Measurements from ENCODE around the gene SLC41A2.

The SLC41A2 gene

DNA sequence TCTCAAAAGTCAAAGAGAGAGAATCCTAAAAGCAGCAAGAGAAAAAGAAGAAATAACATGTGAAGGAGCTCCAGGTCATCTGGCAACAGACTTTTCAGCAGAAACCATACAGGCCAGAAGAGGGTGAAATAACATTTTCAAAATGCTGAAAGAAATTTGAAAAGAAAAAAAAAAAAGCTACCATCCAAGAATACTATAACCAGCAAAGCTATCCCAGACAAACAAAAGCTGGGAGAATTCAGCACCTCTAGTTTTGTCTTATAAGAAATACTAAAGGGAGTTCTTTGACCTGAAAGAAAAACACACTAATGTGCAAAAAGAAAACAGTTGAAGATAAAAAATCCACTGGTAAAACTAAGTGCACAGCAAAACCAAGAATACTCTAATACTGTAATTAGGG, 36.8 kb downstream of the SLC41A2 start:
- no peak overlapping the region for H3K4me3 ChIP-seq (IDR thresholded peaks at IDR 0.05; ENCODE audit: insufficient read depth, low read depth, low read length)
- TF ChIP-seq, protein P1, sequence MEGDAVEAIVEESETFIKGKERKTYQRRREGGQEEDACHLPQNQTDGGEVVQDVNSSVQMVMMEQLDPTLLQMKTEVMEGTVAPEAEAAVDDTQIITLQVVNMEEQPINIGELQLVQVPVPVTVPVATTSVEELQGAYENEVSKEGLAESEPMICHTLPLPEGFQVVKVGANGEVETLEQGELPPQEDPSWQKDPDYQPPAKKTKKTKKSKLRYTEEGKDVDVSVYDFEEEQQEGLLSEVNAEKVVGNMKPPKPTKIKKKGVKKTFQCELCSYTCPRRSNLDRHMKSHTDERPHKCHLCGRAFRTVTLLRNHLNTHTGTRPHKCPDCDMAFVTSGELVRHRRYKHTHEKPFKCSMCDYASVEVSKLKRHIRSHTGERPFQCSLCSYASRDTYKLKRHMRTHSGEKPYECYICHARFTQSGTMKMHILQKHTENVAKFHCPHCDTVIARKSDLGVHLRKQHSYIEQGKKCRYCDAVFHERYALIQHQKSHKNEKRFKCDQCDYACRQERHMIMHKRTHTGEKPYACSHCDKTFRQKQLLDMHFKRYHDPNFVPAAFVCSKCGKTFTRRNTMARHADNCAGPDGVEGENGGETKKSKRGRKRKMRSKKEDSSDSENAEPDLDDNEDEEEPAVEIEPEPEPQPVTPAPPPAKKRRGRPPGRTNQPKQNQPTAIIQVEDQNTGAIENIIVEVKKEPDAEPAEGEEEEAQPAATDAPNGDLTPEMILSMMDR (conservative IDR thresholded peaks at IDR 0.05; ENCODE audit: low read depth, low read length): no peak
- no peak overlapping the region for H2AFZ ChIP-seq (ENCODE audit: low read depth)
- H3K36me3 ChIP-seq (ENCODE audit: insufficient read depth): no peaks in the 10 kb centered on the region
- H3K79me2 ChIP-seq (ENCODE audit: insufficient read depth, low read depth): no peaks in the 10 kb centered on the region
- no peaks in the 10 kb centered on the region for H4K20me1 ChIP-seq (ENCODE audit: insufficient read depth)
- H3K4me1 ChIP-seq (ENCODE audit: low read depth, poor library complexity, severe bottlenecking): no peaks in the 10 kb centered on the region
- no peak overlapping the region for H3K4me2 ChIP-seq
- H3K27me3 ChIP-seq (ENCODE audit: insufficient read depth, low read depth): no peaks in the 10 kb centered on the region
- H3K27ac ChIP-seq: no peak overlapping the region
- H3K9ac ChIP-seq: no peak overlapping the region

DNA sequence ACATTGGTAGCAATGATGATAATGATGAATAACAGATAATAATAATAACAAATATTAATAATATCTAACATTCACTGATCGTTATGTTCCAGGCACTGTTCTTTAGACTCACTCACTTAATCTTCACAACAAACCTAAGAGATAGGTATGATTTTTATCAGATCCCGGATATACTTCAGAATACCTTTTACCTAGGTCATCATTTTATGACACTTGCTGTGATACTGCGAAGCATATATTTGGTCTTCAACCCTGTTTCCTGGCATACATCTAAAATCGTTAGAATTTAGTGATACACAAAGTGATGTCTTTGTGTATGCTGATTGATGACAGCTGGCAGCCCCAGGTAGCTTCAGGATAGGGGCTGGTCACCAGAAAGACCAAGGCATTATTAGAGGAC, 46.1 kb downstream of the SLC41A2 start:
- no peak overlapping the region for H2AFZ ChIP-seq (ENCODE audit: low read depth)
- H3K4me1 ChIP-seq (ENCODE audit: low read depth, poor library complexity, severe bottlenecking): no peaks in the 10 kb centered on the region

DNA sequence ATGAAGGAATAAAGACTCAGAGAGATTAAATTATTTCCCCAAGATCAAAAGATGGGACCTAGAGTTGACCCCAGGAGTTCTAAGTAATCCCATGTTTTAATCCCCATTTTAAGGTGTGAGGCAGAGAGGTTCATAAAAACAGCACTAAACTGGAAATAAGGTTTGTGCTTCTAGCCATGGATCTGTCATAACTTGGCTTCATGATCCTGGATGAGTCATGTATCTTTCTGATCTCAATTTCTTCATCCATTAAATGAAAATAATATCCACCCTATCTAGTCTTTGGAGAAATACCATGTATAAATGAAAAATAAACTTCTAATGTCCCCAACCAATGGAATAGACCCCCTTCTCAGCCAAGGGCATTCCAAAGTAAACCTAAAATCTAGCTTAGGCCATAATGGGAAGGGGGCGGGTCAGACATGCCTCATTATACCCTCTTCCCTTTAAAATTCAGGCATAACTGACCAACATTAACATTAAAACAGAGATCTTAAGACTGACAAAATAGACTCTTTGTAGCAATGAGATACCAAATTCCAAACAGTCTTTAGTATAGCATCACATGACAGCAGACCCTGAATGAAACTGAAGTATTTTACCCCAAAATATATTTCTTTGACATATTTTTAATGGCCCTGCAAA, 47.8 kb downstream of the SLC41A2 start:
- no peak overlapping the region for H3K4me2 ChIP-seq
- H4K20me1 ChIP-seq (ENCODE audit: insufficient read depth): no peaks in the 10 kb centered on the region
- no peak overlapping the region for H3K4me3 ChIP-seq (IDR thresholded peaks at IDR 0.05; ENCODE audit: insufficient read depth, low read depth, low read length)
- TF ChIP-seq, protein P1 (conservative IDR thresholded peaks at IDR 0.05; ENCODE audit: low read depth, low read length): no peak
- no peaks in the 10 kb centered on the region for H3K27me3 ChIP-seq (ENCODE audit: insufficient read depth, low read depth)
- no peaks in the 10 kb centered on the region for H3K4me1 ChIP-seq (ENCODE audit: low read depth, poor library complexity, severe bottlenecking)
- no peak overlapping the region for H2AFZ ChIP-seq (ENCODE audit: low read depth)
- H3K36me3 ChIP-seq (ENCODE audit: insufficient read depth): no peaks in the 10 kb centered on the region
- H3K27ac ChIP-seq: no peak overlapping the region
- no peak overlapping the region for H3K9ac ChIP-seq
- H3K79me2 ChIP-seq (ENCODE audit: insufficient read depth, low read depth): no peaks in the 10 kb centered on the region

More for the DNA sequence above, 46.1 kb downstream of the SLC41A2 start:
- Histone ChIP-seq H3K9ac (no peak overlapping the region), H3K4me3 (IDR thresholded peaks at IDR 0.05; ENCODE audit: insufficient read depth, low read depth, low read length) (no peak overlapping the region), H3K36me3 (ENCODE audit: insufficient read depth) (no peaks in the 10 kb centered on the region), H3K27me3 (ENCODE audit: insufficient read depth, low read depth) (no peaks in the 10 kb centered on the region), H3K27ac (no peak overlapping the region), H3K79me2 (ENCODE audit: insufficient read depth, low read depth) (no peaks in the 10 kb centered on the region), H3K4me2 (no peak overlapping the region), H4K20me1 (ENCODE audit: insufficient read depth) (no peaks in the 10 kb centered on the region)
- TF ChIP-seq, protein P1 (conservative IDR thresholded peaks at IDR 0.05; ENCODE audit: low read depth, low read length): no peak

DNA sequence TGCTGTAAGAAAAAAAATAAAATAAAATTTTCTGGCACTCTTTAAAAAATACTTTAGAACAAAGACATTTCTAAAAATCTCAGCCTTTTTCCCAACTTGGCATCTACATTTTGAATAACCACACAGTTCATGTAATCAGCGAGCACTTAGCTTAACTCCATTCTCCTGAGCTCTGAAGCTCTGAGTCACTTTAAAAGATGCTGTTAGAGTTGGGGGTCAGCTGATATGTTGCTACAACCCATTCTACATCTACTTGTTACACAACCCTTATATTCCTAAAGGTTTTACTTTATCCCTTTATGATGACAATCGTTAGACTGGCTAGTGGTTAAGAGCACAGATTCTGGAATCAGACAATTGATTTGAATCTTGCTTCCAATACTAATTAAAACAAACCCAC, 48.3 kb downstream of the SLC41A2 start:
- TF ChIP-seq, protein P1 (conservative IDR thresholded peaks at IDR 0.05; ENCODE audit: low read depth, low read length): no peak

More for the DNA sequence above, 48.3 kb downstream of the SLC41A2 start:
- Histone ChIP-seq H2AFZ (ENCODE audit: low read depth) (no peak overlapping the region), H3K79me2 (ENCODE audit: insufficient read depth, low read depth) (no peaks in the 10 kb centered on the region), H3K27me3 (ENCODE audit: insufficient read depth, low read depth) (no peaks in the 10 kb centered on the region), H4K20me1 (ENCODE audit: insufficient read depth) (no peaks in the 10 kb centered on the region), H3K36me3 (ENCODE audit: insufficient read depth) (no peaks in the 10 kb centered on the region), H3K4me1 (ENCODE audit: low read depth, poor library complexity, severe bottlenecking) (no peaks in the 10 kb centered on the region), H3K9ac (no peak overlapping the region), H3K4me3 (IDR thresholded peaks at IDR 0.05; ENCODE audit: insufficient read depth, low read depth, low read length) (no peak overlapping the region), H3K4me2 (no peak overlapping the region), H3K27ac (no peak overlapping the region)
